GM19324 (cell line): ENCODE measurements around the gene ZC3H11A.
"Not testable (repeated sequence)": the region's sequence is repeated elsewhere in the genome, so short reads cannot be mapped to it uniquely, and the experiment has no call there.

Experiments
- ATAC-seq: cut with Tn5 transposase; IDR thresholded peaks from one replicate; pipeline ENCODE4 v1.9.1; 2021; ENCODE audit warnings: mild to moderate bottlenecking, moderate library complexity; ENCODE audit not compliant: unreplicated experiment, low FRiP score

The ZC3H11A gene

GRCh38 chr1:203795441-203796235 is at the start of gene ZC3H11A, which contains the start of gene ZBED6:
TSS of gene ZC3H11A (plus strand) at chr1:203795623. CDS start at chr1:203817071, 21,448 bp downstream.
TSS of gene ZBED6 (plus strand) at chr1:203795623. CDS start at chr1:203797523, 1,900 bp downstream.
- ATAC-seq = peak; percentile 94

- no peak for ATAC-seq
Observed at GRCh38 chr1:203746281-203746680, 49.1 kb upstream of the ZC3H11A start.

- no peak for ATAC-seq
Observed at GRCh38 chr1:203751051-203751450, 44.4 kb upstream of the ZC3H11A start.

GRCh38 chr1:203751618-203752361 is 43.6 kb upstream of the ZC3H11A start:
- not testable (repeated sequence) for ATAC-seq

- peak; percentile 64 for ATAC-seq
Observed at GRCh38 chr1:203754455-203754864, 41.0 kb upstream of the ZC3H11A start.

- ATAC-seq = no peak
Observed at GRCh38 chr1:203756036-203756435, 39.4 kb upstream of the ZC3H11A start.

GRCh38 chr1:203758749-203759148 is 36.7 kb upstream of the ZC3H11A start:
- ATAC-seq = not testable (repeated sequence)

GRCh38 chr1:203760506-203760905 is 34.9 kb upstream of the ZC3H11A start:
- no peak for ATAC-seq

- ATAC-seq = not testable (repeated sequence)
Observed at GRCh38 chr1:203761958-203762357, 33.5 kb upstream of the ZC3H11A start.

GRCh38 chr1:203763505-203763904 is 31.9 kb upstream of the ZC3H11A start:
- ATAC-seq = no peak

- no peak for ATAC-seq
Observed at GRCh38 chr1:203764105-203765028, 31.1 kb upstream of the ZC3H11A start.

- ATAC-seq = peak; percentile 85
Observed at GRCh38 chr1:203765029-203765837, 30.2 kb upstream of the ZC3H11A start, which contains the start of gene LAX1. TSS of gene LAX1 (plus strand) at chr1:203765183. CDS start at chr1:203765566, 383 bp downstream.

- no peak for ATAC-seq
Observed at GRCh38 chr1:203768256-203768655, 27.2 kb upstream of the ZC3H11A start.

GRCh38 chr1:203769505-203770343 is 25.7 kb upstream of the ZC3H11A start:
- no peak for ATAC-seq

- ATAC-seq = no peak
Observed at GRCh38 chr1:203771901-203772301, 23.5 kb upstream of the ZC3H11A start.

GRCh38 chr1:203772836-203773235 is 22.6 kb upstream of the ZC3H11A start:
- ATAC-seq = no peak

GRCh38 chr1:203776636-203777035 is 18.8 kb upstream of the ZC3H11A start:
- ATAC-seq = no peak

- ATAC-seq = no peak
Observed at GRCh38 chr1:203777596-203777995, 17.8 kb upstream of the ZC3H11A start.

- no peak for ATAC-seq
Observed at GRCh38 chr1:203778146-203778545, 17.3 kb upstream of the ZC3H11A start.
